ENCODE data around the gene ABHD2.
"Not testable (repeated sequence)": the region's sequence is repeated elsewhere in the genome, so short reads cannot be mapped to it uniquely, and the experiment has no call there.

ABHD2 gene

DNA sequence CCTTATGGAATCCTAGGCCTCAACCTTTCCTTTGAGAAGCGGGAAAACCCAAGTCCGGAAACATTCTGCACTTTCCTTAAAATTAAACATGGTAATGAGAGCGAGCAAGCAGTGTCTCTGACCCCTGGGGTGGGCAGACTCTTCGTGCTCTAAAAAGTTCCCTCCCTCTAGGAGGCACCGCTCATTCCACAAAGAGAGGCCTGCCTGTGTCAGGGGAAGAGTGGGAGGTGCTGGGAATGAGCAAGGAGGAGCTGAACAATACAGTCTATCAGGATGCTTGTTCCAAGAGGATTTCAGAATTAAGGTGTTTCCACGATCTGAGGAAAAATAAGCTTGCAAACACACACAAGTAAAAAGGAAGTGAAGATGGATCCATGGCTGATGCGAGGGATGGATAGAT is 139.2 kb downstream of the ABHD2 start:
- no peak for DNase-seq (ENCODE audit: low read depth)

DNA sequence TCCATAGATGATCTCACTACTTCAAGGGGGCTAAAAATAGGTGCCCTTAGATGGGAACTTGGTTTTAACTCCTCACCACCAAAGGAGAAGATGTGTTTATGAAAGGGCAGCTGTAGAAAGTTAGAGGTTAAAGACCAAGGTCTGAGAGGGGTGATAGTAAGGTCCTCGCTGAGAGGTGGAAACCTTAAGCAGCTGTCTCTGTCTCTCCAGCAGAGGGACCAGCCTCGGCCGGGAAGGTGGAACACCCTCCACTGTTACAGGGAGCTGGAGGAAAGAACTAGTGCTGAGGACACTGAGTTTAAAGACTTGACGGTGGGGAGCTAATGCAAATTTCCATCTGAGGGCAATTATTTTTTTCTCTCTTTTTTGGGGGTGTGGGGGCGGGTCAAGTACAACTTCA is 142.0 kb downstream of the ABHD2 start:
- no peak for DNase-seq (ENCODE audit: low read depth)

DNA sequence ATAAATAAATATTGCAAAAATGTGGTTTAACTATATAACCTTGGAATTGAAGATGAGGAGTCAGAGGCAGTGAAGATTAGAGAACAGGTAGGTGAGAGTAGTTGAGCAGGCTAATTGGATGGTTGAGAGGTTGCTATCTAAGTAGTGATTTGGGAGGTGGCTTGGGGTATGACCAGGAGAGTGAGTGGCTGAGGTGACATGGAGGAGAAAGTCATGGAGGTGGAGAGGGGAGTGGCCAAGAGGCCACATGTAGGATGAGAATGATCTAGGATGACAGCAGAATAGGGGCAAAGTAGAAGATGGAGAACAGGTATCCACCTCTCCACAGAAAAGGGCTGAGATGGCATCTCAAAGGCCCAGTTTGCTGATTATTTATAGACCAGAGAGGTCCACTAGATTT is 143.6 kb downstream of the ABHD2 start:
- no peak for DNase-seq (ENCODE audit: low read depth)

DNA sequence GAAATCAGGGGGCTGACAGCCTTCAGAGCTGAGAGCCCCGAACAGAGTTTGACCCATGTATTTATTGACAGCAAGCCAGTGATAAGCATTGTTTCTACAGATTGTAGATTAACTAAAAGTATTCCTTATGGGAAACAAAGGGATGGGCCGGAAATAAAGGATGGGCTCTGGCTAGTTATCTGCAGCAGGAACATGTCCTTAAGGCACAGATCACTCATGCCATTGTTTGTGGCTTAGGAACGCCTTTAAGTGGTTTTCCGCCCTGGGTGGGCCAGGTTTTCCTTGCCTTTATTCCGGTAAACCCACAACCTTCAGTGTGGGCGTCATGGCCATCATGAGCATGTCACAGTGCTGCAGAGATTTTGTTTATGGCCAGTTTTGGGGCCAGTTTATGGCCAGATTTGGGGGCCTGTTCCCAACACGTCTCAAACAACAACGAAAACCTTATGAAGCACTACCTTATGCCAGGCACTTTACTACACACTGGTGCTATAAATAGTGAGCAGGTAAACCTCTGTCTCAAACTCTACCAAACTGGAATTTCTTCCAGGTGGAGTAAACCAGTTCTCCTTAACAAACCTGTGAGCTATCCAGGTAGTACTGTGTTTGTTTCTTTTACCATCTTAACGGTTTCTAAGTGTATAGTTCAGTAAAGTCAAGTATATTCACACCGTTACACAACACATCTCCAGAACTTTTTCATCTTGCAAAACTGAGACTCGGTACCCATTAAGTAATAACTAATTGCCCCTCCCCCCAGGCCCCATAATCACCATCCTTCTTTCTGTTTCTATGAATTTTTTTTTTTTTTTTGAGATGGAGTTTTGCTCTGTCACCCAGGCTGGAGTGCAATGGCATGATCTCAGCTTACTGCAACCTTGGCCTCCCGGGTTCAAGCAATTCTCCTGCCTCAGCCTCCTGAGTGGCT is 151.9 kb downstream of the ABHD2 start:
- DNase-seq (ENCODE audit: low read depth): not testable (repeated sequence)

DNA sequence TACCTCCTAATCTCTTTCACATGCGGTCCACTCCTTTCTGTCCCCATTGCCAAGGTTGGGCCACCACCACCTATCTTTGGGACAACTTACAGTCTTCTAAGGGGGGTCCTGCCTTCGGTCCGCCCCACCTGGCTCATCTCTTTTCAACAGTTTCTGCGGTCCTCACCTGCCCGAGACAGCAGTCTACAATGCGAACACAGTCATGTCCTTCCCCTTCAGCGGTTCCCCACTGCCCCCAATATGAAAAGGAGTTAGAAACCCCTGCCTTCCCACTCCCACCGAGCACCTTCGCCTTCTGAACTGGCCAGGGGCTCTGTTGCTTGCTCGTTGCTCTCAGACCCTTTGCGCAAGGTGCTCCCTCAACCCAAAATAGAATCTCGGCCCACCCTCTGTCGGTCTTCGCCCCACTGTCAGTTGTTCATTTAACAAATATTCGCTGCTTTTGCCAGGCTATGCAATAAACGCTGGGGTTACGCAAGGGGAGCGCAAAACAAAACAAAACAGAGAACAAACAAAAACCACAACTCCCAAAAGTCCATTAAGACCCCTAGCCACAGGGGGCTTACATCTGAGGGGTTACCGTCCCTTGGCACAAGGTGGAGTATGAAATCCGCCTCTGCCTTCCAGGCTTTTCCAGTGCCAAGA is 154.9 kb downstream of the ABHD2 start:
- no peak for DNase-seq (ENCODE audit: low read depth)

DNA sequence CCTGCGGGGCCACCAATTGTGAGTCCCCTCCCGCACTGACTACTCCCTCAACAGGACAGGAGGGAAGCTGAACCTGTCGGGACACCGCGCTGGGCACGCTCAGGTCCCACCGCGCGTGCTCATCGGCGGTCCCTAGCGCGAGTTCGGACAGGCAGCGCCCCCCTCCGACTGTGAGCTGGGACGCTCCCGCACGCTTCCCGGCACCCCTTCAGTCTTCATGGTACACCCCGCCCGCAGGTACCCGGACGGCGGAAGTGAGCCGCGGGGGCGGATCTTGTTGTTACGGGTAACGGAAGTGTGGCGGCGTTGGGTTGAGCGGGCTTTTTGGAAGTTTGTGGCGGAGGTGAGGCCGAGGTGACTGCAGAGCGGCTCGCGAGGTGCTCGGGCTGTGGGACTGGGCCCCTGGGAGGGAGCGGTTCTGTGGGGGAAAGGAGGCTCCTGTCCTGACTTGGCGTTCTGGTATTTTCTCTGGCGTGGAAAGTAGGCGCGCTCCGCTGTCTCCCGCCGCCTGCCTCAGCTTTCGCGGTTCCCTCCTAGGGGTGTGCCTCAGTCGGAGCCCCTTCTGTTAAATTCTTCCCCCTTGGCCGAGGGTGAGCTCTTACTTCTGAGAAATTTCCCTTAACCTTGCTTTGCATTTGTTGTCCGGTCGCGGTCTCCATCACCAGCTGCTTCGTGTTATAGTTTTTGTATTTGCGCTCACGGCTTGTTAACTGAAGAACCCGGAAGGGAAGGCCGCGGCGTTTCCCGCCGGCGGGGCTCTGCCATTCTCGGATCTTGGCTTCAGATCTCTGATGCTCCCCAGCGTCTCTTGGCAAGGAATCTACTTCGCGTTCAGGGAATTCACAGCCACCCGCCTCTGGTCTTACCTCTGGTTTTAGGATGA is 155.7 kb downstream of the ABHD2 start, which contains the start of gene FANCI:
Gene FANCI, plus strand, starts transcription at position 289 of the 883 bp plus-strand sequence. CDS start 3,669 bp downstream, outside the sequence.
- DNase-seq (ENCODE audit: low read depth): peak; percentile 95

DNA sequence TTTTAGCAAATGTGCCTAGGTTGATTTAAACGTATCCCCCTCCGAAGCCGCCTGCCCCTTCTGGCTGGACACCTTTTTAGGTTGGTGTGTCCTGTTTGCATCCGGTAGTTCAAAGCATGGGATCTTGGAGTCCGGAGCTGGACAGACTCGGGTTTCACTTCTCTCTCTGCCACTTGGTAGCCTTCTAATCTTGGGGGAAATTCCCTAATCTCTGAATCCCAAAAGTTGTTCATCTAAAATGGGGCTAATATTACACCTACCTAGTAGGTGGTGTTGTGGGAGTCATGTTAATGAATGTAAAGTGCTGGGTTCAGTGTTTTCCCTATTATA is 156.3 kb downstream of the ABHD2 start:
- DNase-seq (ENCODE audit: low read depth): no peak

DNA sequence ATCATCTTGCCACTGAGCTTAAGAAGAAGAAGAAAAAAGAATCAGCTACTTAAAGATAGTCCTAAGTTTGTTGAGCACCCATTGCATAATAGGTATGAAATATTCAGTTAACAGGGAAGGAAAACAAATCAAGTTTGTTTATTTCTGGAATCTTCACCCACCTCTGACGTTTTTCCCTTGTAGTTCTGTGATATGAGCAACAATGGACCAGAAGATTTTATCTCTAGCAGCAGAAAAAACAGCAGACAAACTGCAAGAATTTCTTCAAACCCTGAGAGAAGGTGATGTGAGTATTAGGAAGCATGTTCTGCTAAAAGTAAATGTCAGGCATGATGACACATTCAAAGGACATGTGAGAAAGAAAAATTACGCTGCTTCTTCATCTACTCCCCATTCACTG is 159.2 kb downstream of the ABHD2 start:
- DNase-seq (ENCODE audit: low read depth): no peak

DNA sequence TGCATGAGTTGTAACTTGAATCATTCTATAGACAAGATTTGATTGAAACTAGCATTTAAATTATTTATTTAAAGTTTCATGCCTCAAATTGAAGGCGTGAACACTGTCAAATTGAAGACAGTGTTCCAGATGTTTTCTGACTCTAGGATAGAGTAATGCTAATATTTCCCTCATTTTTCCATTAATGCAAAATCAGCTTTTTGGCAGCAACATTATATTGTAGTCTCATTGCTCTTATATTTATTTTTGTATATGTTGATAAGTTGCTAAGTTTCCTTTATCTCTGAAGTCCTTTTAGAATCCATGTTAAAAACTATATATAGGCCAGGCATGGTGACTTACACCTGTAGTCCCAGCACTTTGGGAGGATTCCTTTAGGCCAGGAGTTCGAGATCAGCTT is 160.3 kb downstream of the ABHD2 start:
- DNase-seq (ENCODE audit: low read depth): no peak

DNA sequence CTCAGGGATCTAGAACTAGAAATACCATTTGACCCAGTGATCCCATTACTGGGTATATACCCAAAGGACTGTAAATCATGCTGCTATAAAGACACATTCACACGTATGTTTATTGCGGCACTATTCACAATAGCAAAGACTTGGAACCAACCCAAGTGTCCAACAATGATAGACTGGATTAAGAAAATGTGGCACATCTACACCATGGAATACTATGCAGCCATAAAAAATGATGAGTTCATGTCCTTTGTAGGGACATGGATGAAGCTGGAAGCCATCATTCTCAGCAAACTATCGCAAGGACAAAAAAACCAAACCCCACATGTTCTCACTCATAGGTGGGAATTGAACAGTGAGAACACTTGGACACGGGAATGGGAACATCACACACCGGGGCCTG is 161.9 kb downstream of the ABHD2 start:
- not testable (repeated sequence) for DNase-seq (ENCODE audit: low read depth)

Data from stimulated activated CD8-positive, alpha-beta memory T cell treated with anti-CD3 and anti-CD28 coated beads, Interleukin-4, amount 100 ng/mL, for 24 hours (primary cell).